GM18508 (cell line): ENCODE measurements around the gene KRT85.
"Not testable (repeated sequence)": the region's sequence is repeated elsewhere in the genome, so short reads cannot be mapped to it uniquely, and the experiment has no call there.

Experiments
- ATAC-seq: cut with Tn5 transposase; IDR thresholded peaks from one replicate; pipeline ENCODE4 v1.9.1; 2021; ENCODE audit warnings: moderate number of reproducible peaks; ENCODE audit not compliant: insufficient read depth, unreplicated experiment

KRT85 gene

DNA sequence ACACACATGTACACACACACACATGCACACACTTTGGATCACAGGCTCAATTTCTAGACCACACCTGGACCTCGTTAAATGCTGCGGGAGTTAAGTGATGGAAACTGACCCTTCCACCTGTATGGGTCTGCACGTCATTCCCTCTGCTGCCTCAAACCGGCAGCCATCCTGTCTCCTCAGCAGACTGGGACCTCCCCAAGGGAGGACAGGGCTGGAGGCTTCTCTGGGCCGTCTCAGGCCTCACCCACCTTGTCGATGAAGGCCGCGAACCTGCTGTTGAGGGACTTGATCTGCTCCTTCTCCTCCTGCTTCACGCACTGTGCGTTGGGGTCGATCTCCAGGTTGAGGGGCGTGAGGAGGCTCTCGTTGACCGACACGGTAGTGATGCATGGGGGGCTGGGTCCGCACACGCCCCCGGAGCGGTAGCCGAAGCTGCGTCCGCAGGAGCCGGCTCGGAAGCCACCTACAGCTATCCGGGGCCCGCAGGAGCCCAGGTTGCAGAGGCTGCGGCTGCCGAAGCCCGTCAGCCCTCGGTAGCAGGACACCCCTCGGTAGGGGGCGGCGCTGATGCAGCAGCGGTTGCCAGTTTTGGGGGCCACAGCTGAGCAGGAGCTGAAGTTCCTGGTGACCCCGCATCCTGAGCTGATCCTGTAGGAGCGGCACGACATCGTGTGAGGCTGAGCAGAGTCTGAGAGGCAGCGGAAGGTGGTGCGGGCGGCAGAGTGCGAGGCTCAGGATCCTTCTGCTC is at the start of gene KRT85:
Gene KRT85 (minus strand): TSS at position 744 of the 748 bp plus-strand sequence. CDS start 76 bp downstream, at position 668.
- no peak for ATAC-seq

DNA sequence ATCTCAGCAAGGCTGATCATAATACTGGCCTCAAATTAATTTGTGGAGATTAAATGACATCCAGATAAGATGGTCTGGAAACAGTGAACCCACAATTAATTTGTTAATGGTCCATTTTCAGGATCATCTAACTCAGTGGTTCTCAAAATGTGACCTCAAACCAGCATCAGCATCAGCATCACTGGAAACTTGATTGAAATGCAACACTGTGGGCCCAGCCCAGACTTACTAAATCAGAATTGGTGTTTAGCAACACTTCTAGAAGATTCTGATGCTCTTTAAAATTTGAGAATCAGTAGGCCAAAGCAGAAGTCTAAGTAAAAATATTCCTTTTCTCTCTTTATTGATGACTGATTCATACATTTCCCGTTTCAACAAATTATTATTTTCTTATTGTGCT is 49.5 kb upstream of the KRT85 start:
- ATAC-seq = no peak

DNA sequence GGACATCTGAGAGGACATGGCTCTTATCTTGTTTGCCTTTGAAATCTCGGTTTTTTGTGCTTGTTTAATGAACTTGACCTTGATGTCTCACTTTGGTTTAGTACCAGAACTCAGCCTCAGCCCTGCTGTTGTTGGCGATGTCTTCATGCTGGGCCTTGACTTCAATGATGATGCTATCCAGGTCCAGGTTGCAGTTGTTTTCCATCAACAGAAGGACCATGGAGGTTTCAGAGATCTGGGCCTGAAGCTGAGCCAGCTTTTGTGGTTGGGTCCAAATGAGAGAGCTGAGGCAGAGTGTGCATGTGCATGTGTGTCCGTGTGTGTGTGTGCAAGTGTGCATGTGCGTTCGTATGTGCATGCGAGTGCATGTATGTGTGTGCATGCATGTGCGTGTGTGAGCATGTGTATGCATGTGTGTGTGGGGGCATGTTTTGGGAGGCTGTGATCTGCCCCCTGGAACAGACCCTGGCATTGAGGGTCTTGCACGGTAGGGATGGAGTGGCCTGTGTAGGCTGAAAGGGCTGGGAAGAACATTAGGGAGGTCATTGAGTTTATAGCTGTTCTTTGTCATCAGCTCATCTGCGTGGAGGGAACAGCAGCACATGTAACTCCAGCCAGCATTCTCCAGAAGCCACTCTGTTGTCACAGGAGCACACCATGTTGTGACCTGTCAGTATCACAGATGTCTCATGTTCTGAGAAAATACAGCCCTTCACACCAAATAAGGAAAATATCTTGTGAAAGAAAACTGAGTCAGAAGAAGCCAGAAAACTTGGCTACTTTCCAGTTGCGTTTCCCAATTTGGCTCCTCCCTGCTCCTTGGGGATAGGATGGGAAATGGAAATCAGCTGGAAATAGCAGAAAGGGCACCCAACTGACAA is 48.8 kb upstream of the KRT85 start:
- ATAC-seq = no peak

DNA sequence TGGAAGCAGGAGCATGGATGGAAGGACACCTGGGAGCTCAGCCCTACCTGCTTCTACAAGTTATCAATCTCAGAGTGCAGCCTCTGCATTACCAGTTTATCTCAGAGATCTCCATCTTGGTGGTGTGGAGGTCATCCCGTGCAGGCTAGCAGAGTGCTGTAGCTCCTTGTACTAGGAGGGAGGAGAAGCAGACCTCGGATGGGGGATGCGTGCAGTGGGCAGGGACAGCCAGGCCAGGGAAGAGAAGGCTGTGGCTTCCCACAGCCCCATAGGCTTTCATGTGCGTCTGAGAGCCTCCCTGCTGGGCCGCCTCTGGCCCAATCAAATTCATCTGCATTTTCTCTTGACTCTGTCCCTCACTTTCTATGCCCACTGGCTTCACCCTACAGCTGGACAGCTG is 47.7 kb upstream of the KRT85 start:
- ATAC-seq = no peak

DNA sequence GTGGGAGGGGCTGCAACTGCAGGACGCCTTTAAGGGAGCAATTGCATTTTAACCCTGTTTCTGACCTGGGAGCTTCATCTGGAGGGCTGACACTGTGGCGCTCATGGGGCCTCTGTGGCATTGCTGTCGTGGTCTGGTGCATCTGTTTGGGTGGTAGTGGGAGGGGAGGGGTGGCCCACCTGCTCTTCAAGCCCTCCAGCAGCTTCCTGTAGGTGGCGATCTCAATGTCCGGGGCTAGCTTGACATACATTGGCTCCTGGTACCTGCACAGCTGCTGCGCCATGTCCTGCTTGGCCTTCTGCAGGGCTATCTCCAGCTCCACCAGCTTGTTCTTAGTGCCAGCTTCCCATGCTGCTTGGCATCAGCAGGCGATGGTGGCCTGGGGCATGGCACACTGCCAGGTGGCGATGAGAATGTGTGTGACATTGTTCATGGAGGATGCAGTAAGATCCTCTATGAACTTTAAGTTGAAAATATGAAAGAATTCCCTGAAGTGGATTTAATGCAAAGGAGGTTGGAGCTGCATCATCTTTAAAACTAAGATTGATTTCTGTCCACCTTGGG is 46.6 kb upstream of the KRT85 start:
- no peak for ATAC-seq

DNA sequence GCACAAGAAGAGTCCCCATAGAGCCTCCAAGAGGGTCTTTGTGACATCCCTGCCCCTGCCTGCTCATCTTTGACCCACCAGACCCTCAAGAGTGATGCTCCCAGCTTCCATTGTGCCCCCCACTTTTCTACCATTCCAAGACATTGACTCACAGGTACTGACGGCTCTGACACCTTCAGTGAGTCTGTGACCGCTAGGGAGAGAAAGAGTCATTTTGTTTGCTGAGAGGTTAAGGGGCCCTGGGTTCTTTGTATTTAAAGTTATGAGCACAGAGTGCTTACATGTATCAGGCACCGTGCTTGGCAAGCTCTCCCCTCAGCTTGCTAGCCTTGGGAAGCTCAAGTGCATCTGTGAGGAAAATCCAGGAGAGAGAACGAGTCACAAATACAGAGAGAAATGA is 45.9 kb upstream of the KRT85 start:
- ATAC-seq = no peak

DNA sequence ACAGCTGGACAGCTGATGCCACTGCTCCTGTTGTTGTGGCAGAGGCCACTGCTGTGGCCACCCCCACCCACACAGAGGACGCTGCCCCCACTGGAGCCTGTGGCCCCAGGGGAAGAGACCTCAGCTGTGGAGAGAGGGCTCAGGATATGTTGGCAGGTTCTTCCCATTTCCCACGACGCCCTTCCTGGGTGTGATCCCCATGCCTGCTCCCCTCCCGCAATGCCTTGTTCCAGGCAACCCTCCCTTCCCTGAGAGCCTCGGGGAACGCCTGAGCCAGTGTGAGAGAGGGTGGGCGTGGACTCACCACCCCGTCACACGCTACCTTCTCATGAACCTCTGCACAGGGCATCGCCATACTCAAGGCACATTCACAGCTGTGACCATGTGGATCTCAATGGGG is 44.5 kb upstream of the KRT85 start:
- ATAC-seq = no peak

DNA sequence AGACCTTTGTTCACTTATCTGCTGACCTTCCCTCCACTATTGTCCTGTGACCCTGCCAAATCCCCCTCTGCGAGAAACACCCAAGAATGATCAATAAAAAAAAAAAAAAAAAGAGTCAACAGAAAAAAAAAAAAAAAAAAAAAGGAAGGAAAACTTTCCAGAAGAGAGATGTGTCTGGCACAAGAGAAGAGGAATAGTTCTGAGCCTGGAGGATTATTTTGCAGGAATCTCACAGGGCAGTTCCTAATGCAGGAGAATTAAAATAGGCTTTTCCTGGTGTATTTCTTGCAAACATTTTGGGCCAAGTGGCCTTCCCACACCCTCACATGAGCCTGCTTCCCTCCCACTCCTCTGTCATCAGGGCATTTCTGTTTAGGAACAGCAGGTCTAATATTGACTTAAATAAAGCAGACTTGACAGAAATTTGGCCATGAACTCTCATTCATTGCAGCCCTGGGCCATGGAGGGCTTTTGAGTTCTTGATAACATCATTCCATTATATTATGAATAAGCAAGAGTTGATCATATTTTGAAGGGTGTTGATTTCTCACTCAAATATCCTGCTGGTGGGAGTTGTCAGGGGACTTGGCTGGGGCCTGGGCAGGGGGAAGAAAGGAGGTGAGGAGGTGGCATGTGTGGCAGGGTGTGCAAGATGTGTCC is 43.4 kb upstream of the KRT85 start:
- not testable (repeated sequence) for ATAC-seq

DNA sequence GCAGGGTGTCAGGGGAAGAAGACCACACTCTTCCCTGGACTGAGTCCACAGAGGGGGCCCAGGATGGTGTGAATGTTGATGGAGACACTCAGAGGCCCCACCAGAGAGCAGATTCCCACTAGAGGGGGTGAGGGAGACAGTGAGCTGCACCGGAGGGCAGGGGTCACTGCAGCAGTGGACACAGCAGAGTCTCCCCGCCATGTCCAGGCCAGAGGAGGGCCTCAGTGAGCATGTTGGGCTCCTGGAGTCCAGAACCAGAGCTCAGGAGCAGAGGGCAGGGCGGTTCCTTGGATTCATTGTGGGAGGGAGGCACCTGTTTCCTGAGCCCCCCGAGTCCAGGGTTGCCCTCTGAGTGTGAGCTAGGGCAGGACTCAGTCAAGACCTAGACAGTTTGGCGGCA is 40.6 kb upstream of the KRT85 start:
- no peak for ATAC-seq

DNA sequence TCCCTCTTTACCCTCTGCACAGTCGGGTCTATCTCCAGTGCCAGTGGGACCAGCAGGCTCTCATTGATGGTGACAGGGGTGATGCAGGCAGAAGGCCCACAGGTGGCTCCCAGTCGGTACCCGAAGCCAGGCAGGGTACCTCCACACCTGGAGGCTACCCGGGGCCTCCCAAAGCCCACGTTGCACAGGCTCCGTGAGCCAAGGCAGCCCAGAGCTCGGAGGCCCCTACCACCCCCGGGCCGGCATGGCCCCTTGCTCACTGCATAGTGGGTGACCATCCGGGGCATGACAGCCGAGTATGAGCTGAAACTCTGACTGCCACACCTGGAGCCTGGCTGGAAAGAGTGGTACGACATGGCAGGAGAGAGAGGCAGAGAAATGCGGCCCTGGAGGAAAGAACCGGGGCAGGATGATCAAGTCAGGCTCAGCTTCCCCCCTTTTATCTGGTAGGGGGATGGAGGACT is 38.7 kb upstream of the KRT85 start, which contains the start of gene KRT82:
Gene KRT82 (minus strand): TSS at position 414 of the 464 bp plus-strand sequence. CDS start 58 bp downstream, at position 356.
- ATAC-seq = no peak

DNA sequence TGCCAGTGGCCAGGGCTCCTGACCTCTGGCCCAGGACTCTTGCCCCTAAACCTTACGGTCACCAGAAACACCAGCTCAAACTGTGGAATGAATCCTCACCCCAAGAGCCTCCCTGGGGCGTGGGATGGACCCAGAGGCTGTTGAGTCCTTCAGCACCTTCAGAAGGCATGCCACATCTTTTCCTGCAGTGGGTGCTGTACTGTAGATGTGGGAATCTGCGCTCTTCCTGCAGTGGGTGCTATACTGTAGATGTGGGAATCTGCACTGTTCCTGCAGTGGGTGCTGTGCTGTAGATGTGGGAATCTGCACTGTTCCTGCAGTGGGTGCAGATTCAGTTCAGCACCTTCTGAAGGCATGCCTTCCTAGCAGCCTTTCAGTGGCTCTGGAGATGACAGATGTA is 37.7 kb upstream of the KRT85 start:
- no peak for ATAC-seq

DNA sequence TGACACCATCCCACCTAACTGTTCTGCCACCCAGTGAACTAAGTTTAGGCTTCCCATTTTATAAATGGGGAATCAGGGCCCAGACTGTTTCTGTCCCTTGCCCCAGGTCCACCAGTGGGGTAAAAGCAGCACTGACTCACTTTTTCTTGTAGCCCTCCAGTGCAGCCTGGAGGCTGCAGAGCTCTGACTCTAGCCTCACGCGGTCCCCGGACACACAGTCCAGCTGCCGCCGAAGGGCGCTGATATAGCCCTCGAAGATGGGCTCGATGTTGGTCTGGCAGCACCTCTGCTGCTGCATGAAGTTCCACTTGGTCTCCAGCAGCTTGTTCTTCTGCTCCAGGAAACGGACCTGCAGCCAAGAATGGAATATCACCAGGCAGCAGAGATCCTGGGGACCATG is 36.3 kb upstream of the KRT85 start:
- ATAC-seq = no peak

DNA sequence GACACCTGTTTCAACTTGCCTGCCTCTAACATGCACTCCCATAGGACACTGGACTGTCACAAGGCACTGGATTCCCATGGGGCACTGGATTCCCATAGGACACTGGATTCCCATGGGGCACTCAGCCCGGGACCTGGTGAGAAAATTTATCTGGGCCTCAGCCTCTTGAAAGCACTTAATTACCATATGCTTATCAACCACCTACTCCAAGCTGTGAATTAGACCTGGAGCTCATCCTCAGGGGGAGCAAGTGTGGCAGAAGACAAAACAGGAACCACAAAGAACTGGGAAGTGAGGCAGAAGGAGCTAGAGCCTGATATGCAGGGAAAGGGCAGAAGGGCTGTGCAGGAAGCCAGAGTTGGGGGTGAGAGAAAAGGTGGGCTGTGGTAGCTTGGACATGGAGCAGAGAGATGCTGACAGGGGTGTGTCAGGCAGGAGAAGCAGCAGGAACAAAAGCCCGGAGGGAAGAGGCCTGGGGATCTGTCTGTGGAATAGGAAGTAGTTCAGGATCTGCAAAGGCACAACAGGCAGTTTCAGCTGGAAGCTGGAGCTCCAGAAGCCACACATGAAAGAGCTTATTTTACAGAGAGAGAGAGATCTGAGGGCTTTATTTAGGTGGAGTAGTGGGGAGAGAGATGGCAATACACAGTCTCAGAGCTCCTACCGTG is 35.7 kb upstream of the KRT85 start:
- no peak for ATAC-seq

DNA sequence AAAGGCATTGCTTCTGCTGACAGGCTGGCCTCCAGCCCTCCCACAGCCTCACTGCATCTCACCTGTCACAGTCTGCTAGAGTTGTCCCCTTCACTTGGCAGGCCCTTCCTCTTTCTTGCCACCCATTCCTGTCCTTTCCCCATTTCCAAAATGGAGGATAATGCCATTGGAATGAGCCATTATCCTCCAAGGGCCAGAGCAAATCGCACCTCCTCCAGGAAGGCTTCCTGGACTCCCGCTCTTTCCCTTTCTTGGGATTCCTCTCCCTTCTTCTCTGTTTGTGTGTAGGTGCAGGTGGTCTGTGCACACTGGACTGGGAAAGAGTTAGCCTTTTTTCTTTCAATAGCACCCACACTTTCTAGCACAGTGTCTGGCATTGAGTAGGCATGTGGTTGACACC is 35.1 kb upstream of the KRT85 start:
- ATAC-seq = no peak

DNA sequence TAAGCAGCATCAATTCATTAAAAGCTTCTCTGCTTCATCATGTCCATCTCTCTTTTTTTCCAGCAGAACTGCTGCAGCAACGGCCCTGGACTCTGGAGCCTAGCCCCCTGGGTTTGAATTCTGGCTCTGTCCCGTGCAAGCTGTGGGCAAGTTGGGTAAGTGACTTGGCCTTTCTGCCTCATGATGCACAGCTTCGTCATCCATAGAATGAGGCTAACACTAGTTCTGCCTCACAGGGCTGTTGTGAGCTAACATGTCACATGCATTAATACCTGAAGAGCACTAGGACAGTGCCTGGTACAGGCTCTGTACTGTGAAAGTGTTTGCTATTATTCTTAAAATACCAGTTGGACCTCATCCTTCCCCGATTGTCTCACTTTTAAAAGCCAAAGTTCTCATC is 34.6 kb upstream of the KRT85 start:
- ATAC-seq = no peak

DNA sequence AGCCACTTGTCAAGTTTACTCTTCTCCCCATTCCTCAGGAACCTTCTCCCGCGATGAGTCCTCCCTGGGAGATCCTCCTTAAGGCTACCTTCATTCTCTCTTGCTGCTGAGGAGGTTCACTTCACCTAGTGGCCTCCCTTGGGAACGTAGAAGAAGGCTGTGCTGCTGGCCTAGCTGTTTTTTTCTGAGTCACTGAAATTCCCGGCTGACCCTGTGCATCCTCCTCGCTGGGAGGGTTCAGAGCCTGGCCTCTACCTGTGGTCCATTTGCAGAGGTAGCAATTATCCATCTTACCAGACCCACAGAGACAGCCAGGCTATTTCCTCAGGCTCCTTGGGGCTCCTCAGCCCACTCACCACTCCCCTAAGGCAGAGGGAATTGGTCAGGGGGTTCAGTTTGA is 34.2 kb upstream of the KRT85 start:
- ATAC-seq = no peak

DNA sequence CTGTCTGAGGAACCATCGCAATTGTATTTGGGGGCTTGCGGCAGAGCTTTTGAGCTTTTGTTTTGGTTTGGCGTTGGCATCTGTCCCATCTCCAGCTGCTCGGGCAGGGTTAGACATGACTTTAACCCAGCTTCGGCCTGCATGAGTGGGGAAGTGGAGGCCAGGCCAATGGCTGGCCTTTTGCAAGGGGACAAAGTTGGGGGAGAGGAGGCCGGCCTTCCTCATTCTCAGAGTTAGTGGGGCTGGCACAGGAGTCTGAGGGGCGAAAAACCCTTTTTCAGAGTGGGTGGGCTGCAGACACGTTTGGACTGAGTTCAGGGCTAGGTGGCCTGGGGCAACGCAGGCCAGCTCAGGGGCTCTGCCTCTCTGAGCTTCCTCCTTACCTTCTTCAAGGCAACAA is 33.6 kb upstream of the KRT85 start:
- no peak for ATAC-seq

DNA sequence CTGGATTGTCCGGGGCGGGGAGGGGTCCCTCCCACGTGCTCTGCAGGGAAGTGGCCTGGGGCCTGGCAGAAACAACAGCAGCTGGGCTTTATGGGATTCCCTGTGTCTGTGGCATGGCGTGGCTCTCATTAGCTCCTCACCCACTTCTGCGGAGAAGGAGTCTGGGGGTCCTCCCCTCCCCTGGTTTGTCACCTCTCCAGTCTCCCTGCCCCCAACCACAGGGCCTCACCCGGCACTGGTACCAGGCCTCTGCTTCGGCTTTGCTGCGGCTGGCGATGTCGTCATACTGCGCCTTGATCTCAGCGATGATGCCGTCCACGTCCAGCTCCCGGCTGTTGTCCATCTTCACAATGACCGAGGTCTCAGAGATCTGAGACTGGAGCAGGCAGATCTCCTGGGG is 32.5 kb upstream of the KRT85 start:
- ATAC-seq = no peak

DNA sequence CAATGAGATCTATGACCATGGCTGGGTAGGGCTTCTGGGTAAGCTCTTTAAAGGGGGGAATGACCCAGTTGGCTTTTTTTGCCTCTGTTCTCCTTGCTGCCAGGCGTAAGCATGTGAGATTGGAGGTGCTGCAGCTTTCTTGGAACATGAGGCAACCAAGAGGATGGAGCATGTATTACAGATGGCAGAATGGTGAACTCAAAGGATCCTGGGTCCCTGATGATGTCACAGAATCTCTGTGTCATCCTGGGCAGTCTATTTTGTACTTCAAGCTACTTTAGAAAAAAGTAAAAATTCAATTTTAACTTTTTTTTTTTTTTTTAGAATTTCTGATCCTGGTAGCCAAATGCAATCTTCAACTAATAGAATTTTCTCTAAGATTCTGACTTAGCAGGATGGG is 30.9 kb upstream of the KRT85 start:
- no peak for ATAC-seq

DNA sequence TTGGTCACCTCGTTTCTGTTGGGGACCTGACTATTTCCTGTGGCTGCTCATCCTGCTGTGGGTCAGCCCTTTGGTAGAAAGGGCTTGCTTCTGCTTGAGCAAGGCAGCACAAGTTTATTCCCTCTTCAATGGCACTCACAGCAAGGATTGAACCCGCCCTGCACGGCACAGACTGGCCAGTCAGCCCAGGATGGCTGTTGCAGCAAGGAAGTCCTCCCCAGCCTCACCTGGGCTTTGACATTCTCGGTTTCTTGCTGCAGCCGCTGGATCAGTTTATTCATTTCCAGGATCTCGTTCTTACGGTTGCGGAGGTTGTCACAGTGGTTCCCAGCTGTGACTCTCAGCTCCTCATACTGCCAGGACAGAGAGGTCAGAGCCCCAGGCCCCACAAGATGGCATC is 29.4 kb upstream of the KRT85 start:
- ATAC-seq = no peak
